Right ventricle myocardium inferior (tissue), 1 donor: ENCODE data around the gene CD63. TPM values are rescaled to one million over a fixed set of nuclear protein-coding genes. Genes with fewer than 3 reads are reported as not detected.

Source experiments
- ATAC-seq: fragments of 200-7000 bp; cut with Tn5 transposase; one replicate; pipeline ENCODE4 v1.9.1; 2020; ENCODE audit warnings: mild to moderate bottlenecking, moderate library complexity
- DNase-seq: peaks from one replicate; pipeline ENCODE4 v3.0.0; 2021; ENCODE audit errors: missing footprints
- intact Hi-C: fragments of 100-400 bp; cut with DNase I; formaldehyde crosslinking; loops from one replicate; pipeline ENCODE4 v1.11.0; 2022
- total RNA-seq: library from RNA; stranded (reverse); fragmentation: NEBNext Ultra II Directional; extraction: Animal tissue kit (Norgen Biotek cat#: 25700); gene quantifications from one replicate; pipeline ENCODE4 v1.2.1, GENCODE V29; 2021
- donor health status: DM: no; HTN: yes; CAD: no; lungs with severe emphysema.

Gene CD63
- total RNA-seq, 1 donor from 2014 or later = 790 TPM

DNA sequence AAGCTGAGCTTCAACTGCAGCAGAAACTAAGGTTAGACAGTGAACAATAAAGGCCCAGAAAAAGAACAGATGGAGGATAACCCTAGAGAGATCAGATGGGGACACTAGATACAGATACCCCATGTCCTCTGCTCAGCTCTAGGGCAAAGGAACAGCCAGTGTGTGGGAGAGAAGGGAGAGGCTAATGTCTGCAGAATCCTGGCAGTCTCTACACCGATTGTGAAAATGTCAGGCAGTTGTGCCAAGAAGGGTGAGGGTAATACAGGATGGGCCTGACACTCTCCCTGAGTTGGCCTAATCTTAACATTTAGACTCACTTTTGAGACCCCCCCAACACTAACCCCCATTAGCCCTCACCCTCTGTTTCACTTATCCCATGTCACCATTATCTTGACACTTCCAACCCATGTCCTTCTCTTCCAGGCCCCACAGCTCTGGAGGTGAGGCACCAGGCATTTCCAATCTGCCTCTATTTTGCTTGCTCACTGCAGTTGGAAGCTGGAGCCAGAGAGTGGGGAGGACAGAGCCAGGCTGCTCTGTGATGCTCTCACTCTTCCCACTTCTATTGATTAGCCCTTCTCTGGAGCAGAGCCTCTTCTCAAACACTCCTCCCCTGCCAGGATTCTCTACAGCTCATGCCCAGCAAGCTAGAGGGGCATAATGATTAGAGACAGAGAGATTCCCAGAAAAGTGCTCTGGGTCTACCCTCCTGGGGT, 16.0 kb downstream of the CD63 start:
- peak; percentile 12 for ATAC-seq
- no peak for DNase-seq
- intact Hi-C loops = no loop called here

DNA sequence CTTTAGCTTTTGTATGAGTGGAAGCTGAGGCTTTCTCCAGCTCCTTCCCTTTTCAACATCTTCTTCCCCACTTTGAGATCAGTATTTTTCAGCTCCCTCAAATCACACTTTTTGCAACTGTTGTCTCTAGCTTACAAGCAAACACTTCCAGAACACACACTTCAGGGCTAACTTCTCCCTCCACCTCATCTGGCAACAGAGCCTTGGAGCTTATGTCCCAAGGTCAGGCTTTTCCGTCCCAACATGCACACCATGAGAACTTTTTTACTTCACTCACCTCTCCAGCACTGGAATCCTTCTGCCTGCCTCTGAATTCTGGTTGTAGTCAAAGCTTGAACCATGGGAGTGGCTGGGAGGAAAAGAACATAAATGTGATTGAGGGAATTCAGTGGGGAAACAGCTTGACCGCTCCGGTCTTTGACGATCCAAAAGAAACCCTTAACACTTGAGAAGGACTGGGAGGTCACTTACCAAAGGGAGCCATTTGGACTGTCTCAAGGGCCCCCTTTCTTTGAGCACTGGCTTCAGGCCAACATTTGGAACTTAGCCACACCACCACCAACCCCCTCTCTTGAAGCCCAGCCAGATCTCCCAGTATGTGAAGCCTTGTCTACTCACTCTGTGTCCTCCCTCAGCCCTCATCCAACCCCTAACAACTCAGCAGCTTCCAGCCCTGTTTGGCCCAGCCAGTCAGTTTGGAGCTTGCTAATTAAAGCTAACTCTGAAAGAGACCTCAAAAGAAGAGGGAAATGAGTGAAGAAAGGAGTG, 16.8 kb downstream of the CD63 start:
- no peak for DNase-seq
- intact Hi-C loops = no loop called here

DNA sequence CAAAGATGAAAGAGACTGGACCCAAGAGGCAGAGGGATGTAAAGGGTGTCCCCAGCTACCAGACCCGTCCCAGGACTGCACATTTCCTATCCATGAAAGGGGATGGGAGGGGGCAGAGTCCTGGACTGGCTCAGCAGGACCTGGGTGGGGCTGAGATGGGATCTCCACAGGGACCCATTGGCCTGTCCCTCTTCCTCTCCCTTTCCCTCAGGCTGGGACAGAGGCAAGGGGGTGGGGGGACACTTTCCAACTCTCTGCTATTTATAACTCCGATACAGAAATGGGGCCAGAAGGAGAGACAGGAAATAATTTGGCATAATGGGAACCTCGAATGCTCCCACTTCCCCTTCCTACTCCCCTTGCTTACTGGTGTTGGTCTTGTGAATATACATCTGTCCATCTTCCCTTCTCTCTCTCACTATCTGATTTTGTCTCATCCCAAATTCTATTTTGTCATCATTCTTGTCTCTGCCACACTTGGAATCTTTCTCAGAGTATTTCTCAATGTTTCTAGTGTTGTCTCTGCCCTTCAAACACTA, 20.0 kb downstream of the CD63 start:
- ATAC-seq = peak; percentile 47
- DNase-seq = peak; percentile 64
- intact Hi-C loops = loop anchor here (5.0 kb wide), 1 partner anchor 46 kb away; no protein-coding TSS in a partner anchor

More for the DNA sequence above, 16.8 kb downstream of the CD63 start:
- ATAC-seq = peak; percentile 61

DNA sequence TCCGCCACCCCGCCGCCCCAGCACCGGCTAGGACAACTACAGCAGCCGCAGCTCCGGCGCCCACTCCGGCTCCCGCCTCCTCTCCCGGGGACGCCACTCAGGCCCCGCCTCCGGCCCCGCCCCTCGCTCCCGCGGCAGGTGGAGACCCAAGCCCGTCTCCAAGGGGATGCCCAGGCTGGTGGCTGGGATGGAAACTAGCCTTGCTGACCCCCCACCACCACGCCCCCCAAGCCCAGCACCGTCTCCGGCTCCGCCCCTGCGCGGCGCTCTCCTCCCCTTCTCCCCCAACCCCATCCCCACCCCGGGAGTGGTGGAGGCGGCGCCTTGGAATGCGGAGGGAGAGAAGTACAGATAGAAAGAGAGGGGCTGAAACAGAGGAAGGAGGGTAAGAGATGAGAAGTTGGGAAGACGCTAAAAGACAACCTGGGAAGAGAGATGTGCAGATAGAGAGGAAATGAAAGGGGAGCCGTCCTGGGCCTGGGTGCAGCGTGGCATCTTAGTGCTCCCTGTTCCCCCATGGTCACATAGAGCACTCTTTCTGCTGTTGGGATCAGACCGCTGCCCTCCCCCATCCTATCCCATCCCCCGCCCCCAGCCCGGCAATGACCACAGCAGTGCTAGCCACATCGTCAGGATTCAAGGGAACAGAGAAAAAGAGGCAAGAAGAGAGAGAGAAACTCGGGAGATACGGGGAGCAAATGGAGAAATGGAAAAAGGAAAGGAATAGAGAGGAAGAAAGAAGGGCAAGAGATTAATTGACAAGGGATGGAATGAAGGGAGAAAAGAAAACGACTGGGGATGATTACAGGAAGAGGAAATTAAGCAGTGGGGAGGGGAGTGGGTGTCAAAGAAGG, 20.7 kb downstream of the CD63 start, which contains the start of gene ITGA7:
ITGA7 (minus strand) TSS at position 64 of the 854 bp plus-strand sequence. CDS start 222 bp downstream, outside the sequence.
- DNase-seq (peak; percentile 87), ATAC-seq (peak; percentile 55)
- intact Hi-C loops = loop anchor here (2.0 to 5.0 kb wide), 2 partner anchors 13 to 46 kb away; partner anchors contain the start of gene RDH5

DNA sequence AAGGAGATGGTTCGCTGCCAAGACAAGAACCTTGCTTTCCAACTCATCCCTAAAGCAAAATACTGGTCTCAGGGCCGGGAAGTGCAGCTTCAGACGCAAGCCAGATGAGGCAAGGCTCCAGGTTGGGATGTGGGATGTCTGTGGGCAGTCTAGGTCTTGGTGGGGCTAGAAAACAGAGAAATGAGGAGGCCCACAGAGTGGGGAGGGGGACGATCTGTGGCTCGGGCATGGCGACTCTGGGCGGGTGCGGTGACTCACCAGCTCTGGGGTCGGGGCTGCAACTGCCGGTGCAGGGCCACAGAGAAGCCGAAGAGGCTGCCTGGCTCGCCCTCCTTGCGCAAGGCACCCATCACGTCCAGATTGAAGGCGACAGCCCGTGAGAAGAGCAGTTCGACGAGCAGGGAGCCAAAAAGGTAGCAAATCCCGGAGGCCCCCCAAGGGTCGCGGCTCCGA, 21.6 kb downstream of the CD63 start:
- no peak for ATAC-seq
- intact Hi-C loops = loop anchor here (2.0 to 5.0 kb wide), 2 partner anchors 14 to 45 kb away; partner anchors contain the start of gene RDH5
- peak; percentile 73 for DNase-seq

DNA sequence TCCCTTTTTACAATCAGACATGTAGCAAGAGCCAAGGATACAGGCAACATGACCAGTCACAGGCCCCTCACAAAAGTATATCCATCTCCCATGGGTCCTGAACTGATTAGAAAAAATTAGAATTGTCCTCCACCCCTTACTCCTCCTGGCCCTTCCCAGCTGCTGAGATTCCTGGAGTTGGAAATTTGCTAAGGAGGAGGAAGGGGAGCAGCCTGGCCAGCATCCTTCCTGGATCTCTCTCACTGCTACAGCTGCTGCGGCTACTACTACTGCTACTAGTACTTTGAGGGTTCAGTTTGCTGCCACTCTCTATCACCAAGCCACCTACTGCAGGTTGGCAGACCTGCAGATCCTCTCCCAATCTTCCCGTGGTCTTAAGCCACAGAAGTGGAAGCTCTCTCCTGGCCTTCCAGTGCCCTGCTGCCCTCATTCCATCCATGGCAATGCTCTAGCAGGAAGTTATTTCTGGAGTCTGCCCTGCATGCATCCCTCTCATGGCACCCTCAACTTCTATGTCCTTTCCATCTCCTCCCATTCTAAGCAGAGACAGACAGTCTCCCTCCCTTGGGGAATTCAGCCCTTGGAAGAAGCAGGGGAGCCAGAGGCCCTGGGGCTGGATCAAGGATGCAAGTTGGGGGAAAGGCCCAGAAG, 22.1 kb downstream of the CD63 start:
- intact Hi-C loops = loop anchor here (2.0 to 5.0 kb wide), 2 partner anchors 14 to 44 kb away; partner anchors contain the start of gene RDH5
- ATAC-seq (no peak), DNase-seq (no peak)

DNA sequence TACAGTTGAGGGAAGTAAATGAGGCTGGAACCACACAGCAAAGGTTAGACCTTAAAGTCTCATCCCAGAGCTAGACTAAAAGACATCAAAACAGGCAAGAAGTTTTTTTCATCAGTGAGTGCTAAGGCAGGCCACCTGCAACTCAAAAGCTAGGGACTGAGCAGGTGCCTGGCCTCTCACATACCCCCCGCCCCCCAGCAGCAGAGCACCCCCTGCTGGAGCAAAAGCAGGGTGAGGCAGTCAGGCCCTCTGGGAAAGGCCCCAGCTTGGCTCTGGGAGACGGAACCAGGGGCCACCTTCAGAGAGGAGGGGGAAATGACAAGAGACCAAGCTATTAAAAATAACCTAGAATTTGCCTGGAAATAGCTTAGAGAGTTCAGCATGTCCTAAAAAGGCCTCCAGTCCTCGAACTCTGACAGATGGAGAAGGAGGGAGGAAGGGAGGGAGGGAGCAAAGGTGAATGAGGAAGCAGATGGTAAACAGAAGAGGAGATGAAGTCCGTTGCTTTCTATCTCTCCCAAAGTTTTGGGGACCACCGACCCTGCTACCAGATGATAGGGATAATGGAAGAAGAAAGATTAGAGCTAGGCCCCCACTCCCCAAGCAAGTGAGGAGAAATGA, 22.9 kb downstream of the CD63 start:
- intact Hi-C loops = loop anchor here (2.0 to 5.0 kb wide), 2 partner anchors 15 to 44 kb away; partner anchors contain the start of gene RDH5
- ATAC-seq = no peak
- peak; percentile 70 for DNase-seq

DNA sequence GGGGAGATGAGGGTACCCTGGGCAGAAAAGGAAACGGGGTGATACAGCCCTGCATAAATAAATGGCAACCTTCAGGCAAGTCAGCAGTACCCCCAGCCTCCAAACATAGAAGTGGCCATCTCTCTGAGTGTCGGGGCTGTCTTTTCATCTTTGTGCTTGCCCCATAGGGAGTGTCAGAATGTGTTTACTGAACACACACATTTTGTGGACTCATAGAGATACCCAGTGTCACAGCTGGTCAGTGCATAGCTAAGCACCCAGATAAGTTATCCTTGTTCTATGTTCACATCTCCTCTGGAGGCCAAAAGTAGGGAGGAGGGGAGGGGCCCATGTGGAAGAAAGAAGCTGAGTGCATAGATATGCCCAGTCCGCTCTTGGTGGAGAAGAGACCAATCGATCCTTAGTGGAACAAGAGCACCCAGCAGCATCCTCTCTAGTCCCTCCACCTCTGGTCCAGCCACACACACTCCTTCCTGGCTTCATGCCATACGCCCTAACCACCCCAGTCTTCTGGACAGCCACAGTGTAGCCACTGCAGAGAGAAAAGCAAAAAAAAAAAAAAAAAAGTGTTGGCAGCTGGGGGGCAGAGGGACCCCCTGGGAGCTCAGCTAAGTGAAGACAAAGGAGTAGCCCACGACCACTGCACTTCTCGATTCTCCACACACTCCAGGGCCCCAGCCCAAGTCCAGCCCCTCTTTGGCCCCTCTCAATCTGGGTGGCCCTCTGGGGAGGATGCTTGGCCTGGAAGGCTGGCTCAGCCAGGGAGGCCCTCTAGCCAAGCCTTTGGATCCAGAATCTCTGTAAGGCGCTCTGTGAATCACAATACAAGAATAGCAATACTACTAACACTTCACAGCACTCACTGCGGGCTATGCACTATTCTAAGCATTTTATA, 23.7 kb downstream of the CD63 start:
- intact Hi-C loops = loop anchor here (5.0 kb wide), 1 partner anchor 43 kb away; no protein-coding TSS in a partner anchor
- ATAC-seq (no peak), DNase-seq (peak; percentile 58)

DNA sequence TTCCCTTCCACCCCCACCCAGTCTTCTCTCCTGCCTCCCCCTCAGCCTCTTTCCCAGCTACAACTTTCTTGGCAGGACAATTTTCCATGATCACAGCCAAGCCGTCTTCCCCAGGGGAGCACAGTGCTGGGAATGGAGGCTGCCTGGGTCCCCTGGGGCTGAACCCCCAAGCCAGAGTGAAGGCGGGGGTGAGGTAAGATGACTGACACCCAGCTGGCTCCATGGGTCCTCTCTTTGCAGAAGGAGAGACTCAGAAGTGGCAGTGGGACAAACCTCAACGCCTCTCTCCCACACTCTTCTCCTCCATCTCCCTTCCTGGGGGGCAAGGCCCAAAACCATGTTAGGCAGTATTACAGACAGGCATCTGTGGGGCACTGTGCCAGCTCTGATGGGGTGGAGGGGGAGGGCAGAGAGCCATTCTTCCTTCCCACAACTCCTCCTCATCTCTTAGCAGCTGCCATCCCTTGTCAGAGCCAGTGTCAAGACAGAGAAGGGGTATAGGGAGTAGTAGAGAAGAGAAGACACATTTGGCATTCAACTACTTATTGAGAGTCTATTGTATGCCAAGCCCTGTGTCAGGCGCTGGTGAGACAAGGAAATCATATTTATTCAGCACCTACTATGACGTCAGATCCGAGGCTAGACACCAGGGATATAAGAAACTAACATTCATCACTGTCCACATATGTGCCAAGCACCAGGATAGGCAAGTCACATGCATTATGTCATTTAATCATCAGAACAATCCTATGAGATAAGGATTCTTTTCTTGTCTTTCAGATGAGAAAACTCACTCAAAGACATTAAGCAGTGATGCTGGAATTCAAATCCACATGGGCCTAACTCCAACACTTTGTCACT, 24.7 kb downstream of the CD63 start:
- no peak for ATAC-seq
- no peak for DNase-seq
- intact Hi-C loops = no loop called here

DNA sequence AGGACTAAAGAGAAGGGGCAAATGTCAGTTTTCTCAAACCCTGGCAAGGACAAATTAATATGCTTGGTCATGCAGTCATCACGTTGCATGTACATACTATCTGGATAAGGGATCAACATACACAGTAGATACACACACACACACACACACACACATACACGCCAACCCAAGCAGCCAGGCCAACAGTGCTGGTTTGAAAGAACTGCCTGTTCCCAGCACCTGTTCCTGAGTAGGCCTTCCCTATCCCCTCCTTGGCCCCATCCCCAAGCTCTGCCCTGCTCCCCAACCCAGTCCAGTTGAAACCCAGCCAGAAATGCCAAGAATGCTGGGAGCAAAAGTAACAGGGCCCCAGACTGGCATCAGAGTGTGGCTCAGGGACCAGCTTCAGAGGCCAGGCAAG, 25.5 kb downstream of the CD63 start:
- intact Hi-C loops = no loop called here
- no peak for DNase-seq
- ATAC-seq = peak; percentile 56

DNA sequence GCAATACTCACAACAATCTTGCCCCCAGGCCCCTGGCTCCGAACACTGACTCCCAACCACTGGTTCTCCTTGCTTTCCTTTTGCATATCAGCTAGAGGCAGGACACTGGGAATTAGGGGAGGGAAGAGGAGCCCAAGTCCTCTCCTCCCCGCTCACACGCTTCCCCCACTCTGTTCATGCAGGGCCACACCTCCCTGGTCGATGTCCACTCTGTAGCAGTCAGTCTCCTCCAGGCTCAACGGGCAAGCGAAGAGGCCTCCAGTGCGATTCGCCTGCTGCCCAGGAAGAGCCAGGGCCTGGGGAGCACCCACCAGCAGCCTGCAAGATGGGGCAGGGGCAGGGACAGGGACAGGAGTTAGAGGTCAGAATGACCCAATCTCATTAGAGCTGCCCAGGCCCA, 25.9 kb downstream of the CD63 start:
- no peak for ATAC-seq
- intact Hi-C loops = no loop called here
- no peak for DNase-seq

DNA sequence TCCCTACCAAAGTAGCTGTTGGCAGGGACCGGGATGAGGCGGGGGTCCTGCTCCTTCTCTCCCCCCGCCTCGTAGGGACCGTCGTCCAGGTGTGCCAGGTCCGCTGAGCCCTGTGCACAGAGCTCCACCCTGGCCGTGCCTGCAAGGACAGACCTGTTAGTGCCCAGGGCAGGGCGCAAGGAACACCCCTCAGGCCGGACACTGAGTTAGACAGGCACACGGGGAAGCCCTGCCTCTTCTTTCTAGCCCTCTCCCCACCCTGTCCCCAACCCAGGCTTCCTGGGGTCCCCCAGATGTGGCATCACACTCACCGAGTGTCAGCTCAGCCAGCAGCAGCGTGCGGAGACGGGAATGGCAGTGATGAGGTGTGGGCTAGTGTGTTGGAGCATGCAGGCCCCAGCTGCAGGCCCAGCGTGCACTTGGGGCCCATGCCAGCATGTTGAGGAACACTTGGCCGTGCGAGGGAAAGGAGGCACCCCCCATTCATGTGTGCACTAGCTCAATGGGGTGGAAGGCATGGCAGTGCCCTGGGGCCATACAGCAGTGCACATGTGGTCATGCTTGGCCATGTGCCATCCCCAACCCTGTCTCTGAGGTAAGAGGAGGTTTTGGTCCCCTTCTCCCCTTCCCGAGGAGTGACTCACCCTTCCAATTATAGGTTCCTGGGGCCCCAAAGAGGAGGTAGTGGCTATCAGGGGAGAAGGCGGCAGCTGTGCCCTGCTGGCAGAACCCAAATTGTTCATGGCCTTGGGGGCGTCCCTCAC, 28.4 kb downstream of the CD63 start:
- no peak for ATAC-seq
- intact Hi-C loops = loop anchor here (2.0 kb wide), 1 partner anchor 16 kb away; no protein-coding TSS in a partner anchor
- DNase-seq = no peak

DNA sequence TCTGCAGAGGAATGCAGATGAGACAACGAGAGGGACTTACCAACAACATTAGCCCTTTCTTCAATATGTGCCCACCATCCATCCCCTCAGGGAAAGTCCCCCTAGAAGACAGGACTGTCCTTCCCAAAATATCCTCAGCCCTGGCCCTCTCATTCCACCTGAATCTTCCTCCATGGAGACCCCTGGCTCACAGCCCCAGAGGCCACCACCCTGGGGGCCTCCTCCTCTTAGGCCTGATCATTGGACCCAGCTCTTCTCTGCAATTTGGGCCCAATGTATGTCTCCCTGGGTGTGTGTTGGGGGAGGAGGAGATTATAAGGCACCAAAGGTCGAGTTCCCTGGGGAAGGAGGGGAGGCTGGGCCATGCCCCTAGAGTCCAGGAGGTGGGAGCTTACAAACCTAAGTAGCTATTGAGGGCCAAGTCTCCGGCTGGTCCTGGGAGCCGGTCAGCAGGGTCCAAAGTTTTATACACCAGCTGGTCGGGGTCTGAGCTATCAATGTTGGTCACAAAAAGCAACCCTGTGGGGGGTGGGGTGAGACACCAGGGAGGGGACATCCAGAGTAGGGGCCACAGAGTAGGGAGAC, 29.2 kb downstream of the CD63 start:
- intact Hi-C loops = loop anchor here (2.0 kb wide), 1 partner anchor 15 kb away; no protein-coding TSS in a partner anchor
- ATAC-seq (no peak), DNase-seq (no peak)

DNA sequence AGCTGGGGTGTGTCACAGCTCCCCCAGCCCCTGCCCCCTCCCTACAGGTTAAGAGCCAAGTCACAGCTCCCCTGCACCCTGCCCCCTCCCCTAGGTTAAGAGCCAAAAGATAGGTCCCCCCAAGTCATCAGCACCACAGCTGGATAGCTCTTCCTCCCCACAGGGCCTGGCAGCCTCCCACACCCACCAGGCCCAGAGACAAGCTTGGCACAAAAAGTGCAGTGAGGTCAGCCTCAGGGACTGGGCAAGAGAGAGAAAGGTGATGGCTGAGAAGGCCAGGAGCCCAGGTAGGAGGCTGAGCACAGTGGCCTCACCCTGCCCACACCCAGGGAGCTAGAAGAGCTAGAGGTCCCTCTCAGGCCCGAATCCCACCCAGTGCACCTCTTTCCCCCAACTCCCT, 29.8 kb downstream of the CD63 start:
- DNase-seq (no peak), ATAC-seq (no peak)
- intact Hi-C loops = no loop called here
